HG03378 (cell line): ENCODE measurements around the gene MFSD12.
"Not testable (repeated sequence)": the region's sequence is repeated elsewhere in the genome, so short reads cannot be mapped to it uniquely, and the experiment has no call there.

Experiments
- ATAC-seq: cut with Tn5 transposase; IDR thresholded peaks from one replicate; pipeline ENCODE4 v1.9.1; 2021; ENCODE audit warnings: mild to moderate bottlenecking, moderate library complexity; ENCODE audit not compliant: unreplicated experiment

Gene MFSD12

DNA sequence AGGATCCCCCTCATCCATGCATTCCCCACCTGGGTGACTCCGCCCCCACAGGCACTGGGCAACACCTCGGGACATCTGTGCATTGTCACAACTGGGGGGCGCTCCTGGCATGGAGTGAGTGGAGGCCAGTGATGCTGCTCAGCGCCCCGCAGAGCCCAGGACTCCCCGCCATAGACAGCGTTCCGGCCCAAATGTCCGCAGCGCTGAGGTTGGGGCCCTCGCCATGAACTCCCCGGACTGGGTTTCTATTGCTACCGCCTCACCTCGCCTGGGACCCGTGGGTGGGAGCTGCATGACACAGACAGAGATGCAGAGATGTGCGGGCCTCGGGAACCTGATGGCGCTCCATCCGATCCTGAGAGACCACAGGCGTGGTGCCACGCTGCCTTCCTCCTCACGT is 46.7 kb downstream of the MFSD12 start:
- ATAC-seq: no peak

DNA sequence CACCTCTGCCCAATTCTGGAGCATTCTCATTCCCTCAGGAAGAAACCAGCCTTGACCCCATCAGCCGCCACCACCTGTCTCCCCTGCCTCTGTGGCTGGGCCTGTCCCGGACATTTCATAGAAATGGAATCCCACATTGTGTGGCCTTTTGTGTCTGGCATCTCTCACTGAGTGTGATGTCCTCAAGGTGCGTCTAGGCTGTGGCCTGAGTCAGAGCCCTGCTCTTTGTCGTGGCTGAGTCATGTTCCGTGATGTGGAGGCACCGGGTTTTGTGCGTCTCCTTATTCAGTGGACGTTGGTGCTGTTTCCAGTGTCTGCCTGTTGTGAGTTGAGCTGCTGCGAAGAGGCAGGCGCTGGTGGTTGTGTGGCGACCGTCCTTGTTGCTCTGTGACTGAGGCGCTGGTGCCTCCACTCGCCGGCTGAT is 47.8 kb downstream of the MFSD12 start:
- no peak for ATAC-seq

DNA sequence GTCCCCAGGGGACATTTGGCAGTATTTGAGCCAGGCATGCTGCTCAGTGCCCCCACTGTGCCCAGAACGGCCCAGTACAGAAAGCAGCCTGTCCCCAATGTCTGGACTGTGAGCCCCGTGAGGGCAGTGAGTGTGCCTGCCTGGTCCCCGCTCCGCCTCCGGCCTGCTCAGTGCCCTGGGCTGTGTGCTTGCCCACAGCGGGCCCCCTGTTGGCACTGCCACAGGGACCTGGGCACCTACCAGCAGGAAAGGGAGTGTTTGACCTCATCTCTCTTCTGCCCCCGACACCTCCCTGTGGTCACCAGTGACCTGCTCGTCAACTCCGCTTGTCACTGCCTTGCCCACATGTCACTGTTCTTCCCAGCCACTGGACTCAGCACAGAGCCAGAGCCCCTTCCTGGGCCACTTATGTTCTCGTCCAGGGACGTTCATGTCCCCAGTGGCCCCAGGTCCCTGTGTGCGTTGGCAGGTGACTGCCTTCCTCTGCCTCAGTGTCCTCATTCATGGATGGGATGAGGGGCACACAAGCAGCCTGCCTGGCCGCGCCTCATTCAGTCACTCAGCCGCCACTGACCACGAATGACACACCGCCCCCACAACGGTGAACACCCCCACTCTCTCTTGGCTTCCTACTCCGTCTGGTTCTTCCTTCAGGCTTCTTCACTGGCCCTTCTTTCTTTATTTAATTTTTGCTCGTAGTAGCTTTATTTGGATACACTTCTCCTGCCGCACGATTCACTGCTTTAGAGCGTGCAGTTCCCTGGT is 48.4 kb downstream of the MFSD12 start:
- ATAC-seq: no peak

DNA sequence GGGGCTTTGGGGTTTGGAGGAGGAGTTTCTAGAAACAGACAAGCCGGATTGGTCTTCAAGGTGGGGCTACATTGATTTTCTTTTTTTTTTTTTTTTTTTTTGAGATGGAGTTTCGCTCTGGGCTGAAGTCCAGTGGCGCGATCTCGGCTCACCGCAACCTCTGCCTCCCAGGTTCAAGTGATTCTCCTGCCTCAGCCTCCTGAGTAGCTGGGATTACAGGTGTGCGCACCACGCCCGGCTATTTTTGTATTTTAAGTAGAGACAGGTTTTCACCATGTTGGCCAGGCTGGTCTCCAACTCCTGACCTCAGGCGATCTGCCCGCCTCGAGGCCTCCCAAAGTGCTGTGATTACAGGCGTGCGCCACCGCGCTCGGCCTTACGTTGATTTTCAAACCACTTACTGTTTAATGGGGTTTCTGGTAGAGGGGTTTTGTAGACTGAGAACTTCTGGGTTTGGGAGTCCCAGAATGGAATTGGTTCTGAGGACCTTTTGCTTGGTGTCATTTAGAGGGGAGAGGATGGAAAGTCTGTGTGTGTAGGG is 49.2 kb downstream of the MFSD12 start:
- not testable (repeated sequence) for ATAC-seq

DNA sequence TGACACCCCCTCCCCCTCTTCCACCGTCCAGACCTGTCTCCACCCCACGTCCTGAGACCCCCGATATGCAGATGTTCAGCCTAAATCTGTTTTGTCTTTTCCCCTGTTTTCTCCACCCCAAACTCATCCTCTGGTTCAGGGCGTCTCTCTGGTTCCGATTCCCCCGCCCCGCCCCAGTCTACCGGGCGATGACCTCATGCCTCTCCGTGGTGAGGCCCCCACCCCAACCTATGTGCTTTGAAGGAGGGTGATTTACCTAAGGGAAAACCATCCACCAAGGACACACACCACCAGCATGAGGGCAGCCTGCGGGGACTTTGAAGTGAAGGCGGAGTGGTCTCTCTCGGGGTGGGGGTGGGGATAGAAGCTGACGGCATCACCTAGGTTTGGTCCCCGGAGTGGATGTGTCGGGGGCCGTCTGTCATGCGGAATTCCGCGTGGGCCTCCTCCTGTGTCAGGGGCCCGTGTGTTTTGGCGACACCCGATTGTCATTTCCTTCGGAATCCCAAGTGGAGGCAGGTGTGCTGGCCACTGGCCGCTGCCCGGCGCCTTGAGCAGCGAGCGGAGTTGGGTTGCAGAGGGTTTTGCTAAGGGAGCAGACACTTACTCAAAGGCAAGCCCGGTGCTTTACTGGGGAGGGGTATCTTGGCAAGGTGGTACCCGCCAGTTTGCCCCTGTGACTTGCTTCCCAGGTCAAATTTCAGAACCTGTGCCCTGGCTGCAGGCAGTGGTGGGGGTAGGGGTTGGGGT is 49.8 kb downstream of the MFSD12 start:
- ATAC-seq: no peak

DNA sequence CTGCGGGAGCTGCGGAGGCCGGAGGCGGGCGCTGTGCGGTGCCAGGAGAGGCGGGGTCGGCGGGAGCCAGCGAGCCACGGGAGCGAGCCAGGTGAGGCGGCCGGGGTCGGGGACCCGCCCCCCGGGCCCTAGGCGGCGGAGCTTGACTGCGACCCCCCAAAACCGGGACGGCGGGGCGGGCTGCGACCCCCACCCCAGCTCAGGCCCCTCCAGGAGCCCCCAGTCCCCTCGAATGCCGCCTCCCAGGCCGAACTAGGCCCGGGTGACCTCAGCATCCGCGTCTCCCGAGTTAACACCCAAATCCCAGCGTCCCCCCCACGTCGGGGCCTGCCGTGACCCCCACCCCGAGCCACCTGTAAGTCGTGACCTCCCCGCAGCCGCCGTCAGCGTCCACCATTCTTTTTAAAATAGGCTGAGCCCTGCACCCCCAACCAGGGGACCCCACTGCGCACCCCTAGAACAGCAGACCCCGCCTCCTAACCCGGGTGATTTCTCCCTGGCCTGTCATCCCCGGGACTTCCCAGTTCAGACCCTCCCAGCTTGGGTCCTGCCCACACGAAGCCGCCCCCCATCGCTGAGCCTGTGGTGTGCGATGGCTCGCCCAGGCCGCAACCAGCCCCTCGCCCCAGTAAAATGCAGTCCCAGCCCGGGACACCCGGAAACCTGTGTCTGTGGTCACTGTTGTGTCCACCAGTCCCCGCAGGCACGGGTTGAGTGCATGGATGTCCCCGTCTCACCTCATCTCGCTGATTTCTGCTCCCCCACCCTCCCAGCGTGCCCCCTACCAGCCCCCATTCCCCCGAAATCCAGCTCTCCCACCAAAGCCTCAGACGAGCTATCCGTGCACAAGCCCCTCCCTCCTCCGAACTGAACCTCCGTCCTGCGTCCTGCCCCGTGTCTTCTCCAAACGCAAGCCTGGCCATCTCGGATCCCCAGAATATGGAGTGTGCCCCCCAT is 50.7 kb downstream of the MFSD12 start:
- peak; percentile 21 for ATAC-seq

DNA sequence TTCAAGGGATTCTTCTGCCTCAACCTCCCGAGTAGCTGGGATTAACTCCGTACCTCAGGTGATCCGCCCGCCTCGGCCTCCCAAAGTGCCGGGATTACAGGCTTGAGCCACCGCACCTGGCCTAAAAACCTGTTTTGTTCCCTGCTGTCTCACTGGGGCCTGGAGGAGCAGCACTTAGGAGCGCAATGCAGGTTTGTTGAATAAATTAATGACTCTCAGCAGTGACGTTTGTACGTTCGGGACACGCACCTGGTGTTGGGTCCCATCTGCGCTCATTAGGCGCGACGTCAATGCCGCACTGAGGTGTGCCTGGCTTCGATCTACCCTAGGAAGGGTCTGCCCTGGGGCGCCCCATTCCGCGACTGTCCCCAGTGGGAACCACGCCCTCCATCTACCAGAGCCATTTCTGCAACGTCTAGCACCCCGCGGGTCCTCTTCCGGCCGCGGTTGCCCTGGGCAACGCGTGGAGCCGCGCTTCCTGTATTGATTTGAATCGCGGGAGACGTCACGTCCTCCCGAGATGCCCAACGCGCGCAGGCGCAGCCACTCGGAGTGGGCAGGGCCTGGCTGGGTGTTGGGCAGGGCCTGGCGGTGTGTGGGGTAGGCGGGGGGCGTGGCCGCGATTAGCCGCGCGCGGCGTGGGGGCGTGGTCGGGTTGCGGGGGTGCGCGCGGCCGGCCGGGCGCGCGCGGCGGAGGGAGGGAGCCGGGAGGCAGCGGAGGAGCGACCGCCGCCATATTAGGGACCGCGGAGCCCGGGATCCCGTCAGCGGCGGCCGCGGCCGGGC is 51.6 kb downstream of the MFSD12 start, which contains the start of gene FZR1:
Gene FZR1 (plus strand): TSS at position 714 of the 786 bp plus-strand sequence. CDS start 16,679 bp downstream, outside the sequence.
- peak; percentile 76 for ATAC-seq

DNA sequence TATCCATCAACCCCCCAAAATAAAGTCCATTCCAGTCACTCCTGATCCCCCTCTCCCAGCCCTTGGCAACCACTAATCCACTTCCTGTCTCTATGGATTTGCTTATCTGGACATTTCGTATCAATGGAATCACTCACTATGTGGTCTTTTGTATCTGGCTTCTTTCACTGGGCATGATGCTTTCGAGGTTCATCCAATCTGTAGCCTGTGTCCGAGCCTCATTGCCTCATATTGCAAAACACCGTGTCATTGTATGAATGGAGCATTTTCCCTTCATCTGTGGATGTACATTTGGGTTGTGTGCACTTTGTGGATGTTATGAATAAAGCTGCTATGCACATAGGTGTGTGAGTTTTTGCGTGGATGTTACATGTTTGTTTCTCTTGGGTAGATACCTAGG is 52.7 kb downstream of the MFSD12 start:
- ATAC-seq: no peak

DNA sequence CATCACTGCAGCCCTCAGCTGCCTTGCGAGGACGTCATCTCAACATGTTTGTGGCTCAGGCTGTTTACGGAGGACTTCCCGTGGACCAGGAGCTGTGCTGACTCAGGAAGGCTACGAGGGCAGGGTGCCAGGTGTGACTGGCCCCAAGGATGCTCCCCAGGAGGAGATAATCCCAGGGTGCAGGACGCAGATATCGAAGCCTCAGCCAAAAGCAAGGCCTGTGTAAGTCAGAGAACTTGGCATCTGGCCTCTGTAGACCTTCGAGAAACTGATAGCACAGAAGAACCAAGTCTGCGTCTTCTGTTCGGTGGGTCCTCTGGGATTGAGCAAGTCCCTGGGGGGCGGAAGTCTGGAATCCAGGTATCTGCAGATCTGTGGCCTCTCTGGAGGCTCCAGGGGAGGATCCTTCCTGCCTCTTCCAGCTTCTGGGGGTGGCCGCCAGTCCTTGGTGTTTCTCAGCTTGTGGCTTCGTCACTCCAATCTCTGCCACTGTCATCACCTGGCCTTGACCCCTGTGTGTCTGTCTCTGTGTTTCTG is 54.3 kb downstream of the MFSD12 start:
- ATAC-seq: no peak

DNA sequence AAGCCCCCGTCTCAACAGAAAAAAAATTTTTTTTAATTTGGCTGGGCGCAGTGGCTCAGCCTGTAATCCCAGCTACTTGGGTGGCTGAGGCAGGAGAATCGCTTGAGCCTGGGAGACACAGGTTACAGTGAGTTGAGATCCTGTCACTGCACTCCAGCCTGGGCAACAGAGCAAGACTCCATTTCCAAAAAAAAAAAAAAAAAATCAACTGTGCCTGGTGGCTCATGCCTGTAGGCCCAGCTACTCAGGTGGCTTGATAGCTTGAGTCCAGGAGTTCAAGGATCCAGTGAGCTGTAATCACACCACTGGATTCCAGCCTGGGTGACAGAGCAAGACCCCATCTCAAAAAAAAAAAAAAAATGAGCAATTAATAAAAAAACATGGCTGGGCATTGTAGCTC is 55.6 kb downstream of the MFSD12 start:
- ATAC-seq: no peak

DNA sequence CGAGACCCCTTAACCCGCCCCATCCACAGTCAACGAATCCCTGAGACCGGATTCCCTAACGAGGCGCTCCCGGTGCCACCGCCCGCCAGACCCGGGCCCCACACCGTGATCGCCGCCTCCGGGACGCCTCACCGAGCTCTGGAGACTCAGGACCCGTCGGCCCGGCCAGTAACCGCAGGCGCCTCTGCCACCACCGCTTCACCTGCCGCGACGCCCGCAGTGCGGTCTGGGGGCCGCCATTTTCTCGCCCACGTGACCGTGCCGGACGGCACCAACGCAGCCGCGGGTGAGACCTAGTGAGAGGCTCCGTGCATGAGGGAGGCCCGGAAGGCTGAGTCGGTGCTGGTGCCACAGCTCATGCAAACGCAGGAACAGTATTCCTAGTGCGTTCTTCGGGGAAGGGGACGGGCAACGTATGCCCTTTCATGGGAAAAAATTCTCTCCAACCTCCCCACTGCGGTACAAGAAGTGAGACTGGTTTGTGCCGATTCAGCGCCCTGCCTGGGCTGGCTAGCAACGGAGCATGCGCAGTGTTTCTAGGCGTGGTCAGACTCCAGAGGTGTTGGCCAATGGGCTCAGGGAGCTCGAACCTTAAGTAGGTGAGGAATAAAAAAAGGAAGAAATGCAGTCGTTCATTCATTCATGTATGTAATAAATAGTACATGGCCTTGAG is 56.8 kb downstream of the MFSD12 start, which contains the start of gene DOHH:
Gene DOHH (minus strand): TSS at position 246 of the 673 bp plus-strand sequence. CDS start 3,860 bp downstream, outside the sequence.
- peak; percentile 70 for ATAC-seq

DNA sequence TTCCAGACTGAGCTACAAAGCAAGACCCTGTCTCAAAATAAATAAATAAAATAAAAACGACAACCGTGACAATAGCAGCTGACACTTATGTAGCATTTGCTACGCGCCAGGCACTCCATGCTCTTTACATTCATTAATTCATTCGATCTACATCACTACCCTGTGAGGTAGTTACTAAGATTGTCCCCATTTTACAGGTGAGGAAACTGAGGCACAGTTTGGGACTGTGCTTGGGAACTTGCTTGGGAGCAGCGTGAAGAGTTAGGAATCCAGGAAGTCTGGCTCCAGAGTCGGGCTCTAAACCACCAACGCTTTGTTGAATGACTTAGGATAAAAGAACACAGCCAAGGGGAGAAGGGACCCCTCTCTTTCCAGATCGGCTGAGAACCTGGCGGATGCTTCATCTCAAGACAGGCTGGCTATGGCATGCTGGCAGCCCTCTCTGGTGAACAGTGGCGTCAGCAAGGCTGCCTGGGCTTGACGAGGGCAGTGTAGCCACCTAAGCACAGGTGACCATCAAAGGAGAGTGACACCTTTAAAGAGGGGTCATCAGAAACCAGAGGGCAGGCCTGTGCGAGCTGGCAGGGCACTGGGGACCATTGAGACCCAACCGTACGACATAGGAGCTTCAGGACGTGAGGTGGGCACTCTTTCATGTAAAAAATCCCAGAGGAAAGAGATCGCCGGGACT is 57.5 kb downstream of the MFSD12 start:
- peak; percentile 12 for ATAC-seq

DNA sequence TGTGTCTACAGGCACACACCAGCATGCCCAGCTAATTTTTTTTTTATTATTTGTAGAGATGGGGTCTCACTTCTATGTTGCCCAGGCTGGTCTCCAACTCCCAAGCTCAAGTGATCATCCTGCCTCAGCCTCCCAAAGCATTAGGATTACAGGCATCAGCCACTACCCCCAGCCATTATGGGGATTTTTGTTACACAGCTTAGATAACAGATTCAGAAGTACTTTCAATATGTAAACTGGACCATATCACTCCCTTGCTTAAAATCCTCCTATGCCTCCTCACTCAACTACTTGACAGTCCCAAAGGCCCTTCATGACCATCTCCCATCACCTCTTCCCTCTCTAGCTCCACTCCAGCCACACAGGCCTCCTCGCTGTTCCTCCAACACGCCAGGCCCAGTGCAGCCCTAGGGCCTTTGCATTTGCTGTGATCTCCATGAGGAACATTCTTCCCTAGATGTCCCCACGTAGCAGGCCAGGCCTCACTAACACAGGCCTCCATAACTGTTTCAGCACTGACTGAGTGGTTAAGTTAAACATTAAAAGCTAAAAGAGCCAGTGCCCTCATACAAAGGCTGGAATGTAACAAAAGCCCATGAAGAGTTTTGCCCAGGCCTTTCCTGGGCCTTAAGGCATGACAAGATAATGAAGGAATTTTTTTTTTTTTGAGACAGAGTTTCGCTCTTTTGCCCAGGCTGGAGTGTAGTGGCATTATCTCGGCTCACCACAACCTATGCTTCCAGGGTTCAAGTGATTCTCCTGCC is 59.4 kb downstream of the MFSD12 start:
- no peak for ATAC-seq

DNA sequence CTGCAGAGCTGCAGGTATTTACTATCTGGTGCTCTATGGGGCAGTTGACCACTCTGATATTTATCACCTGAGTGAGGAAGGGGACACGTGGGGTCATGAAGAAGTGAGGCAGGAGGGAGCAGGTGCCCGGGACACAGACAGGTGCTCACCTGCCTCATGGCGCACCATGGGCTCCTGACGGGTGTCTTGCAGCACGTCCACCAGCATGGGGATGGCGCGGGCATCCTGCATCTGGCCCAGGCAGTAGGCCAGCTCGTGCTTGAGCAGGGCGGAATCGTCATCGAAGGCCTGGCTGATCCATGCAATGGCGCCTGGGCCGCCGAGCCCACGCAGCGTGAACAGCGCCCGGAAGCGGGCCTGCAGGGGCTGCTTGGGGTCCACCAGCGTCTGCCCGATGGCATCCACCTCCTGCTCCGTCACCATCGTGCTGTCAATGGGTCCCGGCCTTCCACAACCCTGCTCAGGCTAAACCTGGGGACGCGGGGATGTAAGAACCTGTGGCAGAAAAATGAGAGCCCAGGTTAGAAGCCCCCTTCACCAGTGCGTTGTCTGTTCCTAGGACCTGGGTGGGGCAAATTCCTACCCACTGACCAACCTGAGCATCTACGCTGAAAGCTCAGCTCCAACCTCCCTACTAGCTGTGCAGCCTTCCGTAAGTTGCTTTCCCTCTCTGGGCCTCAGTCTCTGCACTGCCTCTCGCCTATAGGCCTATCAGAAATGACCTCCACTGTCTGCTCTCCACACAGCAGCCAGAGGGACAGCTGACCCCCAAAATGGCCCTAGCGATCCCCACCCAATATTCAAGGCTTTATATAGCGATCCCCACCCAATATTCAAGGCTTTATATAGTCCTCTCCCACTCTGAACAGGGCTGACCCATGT is 60.8 kb downstream of the MFSD12 start:
- ATAC-seq: no peak

DNA sequence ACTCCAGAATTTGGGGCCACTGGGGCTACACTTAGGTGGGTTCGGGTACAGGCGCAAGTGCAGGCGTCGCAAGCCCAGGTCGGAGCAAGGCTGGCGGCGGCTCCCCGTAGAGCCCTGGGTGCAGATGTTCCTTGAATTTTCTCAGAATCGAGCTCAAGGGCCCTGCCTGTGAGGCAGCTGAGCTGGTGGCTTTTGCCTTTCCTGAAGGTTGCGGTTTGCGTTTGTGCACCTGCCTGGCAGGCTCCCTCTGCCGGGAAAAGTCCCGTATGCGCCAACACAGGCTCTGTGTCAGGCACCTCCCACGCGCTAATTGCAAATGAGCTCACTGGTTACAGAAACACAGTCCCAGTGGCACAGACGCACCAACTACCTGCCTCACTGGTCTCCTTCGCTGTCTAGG is 62.8 kb downstream of the MFSD12 start:
- no peak for ATAC-seq
